ENCODE measurements around the gene PIK3R6. TPM values are rescaled to one million over a fixed set of nuclear protein-coding genes. Genes with fewer than 3 reads are reported as not detected.

PIK3R6 gene
- total and polyA plus RNA-seq, 10 of the 15 experiments (the other 5 are each of a cell fraction or from before 2014, with no cell fraction given): 6.7 to 146 (median 68.2) TPM

DNA sequence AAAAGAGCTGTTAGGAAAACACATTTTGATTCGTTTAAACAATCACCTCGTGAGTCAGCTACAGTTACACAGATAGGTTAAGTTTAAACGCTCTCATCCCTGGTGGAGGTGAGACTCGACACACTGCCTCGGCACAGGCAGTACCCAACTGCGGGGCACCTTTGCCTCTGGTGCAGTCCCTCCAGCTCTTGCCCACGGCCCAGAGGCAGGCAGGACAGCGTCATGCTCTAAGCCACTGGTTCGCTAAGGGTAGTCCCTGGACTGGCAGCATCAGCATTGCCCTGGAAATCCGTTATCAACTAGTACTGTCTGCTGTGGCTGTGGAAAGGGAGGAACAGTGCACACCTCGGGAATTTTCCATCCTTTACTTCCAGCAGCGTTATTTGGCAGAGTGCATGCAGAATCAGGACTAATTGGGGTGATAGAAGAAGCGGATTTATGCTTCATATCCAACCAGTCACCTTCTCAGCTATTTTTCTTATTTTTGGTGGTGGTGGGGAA lies 3.7 kb upstream of the PIK3R6 start:
- ChIA-PET SMC1A (ENCODE audit: uncharacterized antibody, unreplicated experiment) (interaction anchor here (0.8 to 10.6 kb wide), 4 partner anchors 9 to 126 kb away, joined by 3 to 132 read pairs (median 4); no protein-coding TSS in a partner anchor), RAD21 (ENCODE audit: unreplicated experiment) (interaction anchor here (2.1 kb wide), 1 partner anchor 23 kb away, joined by 4 read pairs; no protein-coding TSS in a partner anchor), CTCF (interaction anchor here (0.7 to 7.9 kb wide), 4 partner anchors 21 to 124 kb away, joined by 3 to 100 read pairs (median 3); no protein-coding TSS in a partner anchor), POLR2A (interaction anchor here (0.6 to 4.7 kb wide), 3 partner anchors 13 to 21 kb away, joined by 3 to 19 read pairs (median 5); no protein-coding TSS in a partner anchor)
- no peaks in the 10 kb centered on the region; a peak in 1 of 4 replicates for H3K36me3 ChIP-seq (ENCODE audit: control insufficient read depth in 2 of 2, insufficient read depth in 2 of 2, low read length in 1 of 2)
- H2AFZ ChIP-seq (ENCODE audit: control insufficient read depth, low read depth, low read length): no peak overlapping the region
- no peak overlapping the region for H3K27ac ChIP-seq (ENCODE audit: control insufficient read depth, insufficient read depth)
- DNase-seq (ENCODE audit: low read depth, low spot score) (no peak), FAIRE-seq (no peak), ATAC-seq (no peak)
- no peak overlapping the region for H3K4me3 ChIP-seq
- H3K4me1 ChIP-seq (ENCODE audit: control insufficient read depth, insufficient read depth, low read length): peaks cover 30% of the 10 kb centered on the region
- no peak for TF ChIP-seq MXI1 (IDR thresholded peaks at IDR 0.05; ENCODE audit: low read depth, low read length)
- TF ChIP-seq, protein P1, sequence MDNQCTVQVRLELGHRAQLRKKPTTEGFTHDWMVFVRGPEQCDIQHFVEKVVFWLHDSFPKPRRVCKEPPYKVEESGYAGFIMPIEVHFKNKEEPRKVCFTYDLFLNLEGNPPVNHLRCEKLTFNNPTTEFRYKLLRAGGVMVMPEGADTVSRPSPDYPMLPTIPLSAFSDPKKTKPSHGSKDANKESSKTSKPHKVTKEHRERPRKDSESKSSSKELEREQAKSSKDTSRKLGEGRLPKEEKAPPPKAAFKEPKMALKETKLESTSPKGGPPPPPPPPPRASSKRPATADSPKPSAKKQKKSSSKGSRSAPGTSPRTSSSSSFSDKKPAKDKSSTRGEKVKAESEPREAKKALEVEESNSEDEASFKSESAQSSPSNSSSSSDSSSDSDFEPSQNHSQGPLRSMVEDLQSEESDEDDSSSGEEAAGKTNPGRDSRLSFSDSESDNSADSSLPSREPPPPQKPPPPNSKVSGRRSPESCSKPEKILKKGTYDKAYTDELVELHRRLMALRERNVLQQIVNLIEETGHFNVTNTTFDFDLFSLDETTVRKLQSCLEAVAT (IDR thresholded peaks at IDR 0.05): 0 out of 2 replicates have a peak, but pooled peaks have one; percentile 26
- WGBS (ENCODE audit: insufficient coverage, insufficient replicate concordance, low lambda C conversion rate, missing lambda C conversion rate): 95% methylated on average over 13 of the region's 13 CpGs
- in situ Hi-C loops (cut with MboI): no loop called here
- intact Hi-C loops (cut with micrococcal nuclease; ENCODE audit: unreplicated experiment): no loop called here
- no TSS peak for BruUV-seq (replicated peaks)
- H3K79me2 ChIP-seq (ENCODE audit: control insufficient read depth, insufficient read depth, low read length): peaks cover 23% of the 10 kb centered on the region
- no peak overlapping the region for H3K9ac ChIP-seq (ENCODE audit: control insufficient read depth, insufficient read depth, low read length)
- H3K27me3 ChIP-seq (replicated peaks in 1 of 2; ENCODE audit: control insufficient read depth in 2 of 2, insufficient read depth in 2 of 2, low read length in 1 of 2): no peaks in the 10 kb centered on the region
- no peaks in the 10 kb centered on the region for H4K20me1 ChIP-seq (ENCODE audit: control insufficient read depth, insufficient read depth)
- no peak overlapping the region for H3K4me2 ChIP-seq (ENCODE audit: control insufficient read depth, insufficient read depth)
- no peaks in the 10 kb centered on the region for H3K9me3 ChIP-seq (replicated peaks; ENCODE audit: control insufficient read depth, insufficient read depth, low read length)

GRCh38 chr17:8870406-8871040 lies 3.0 kb upstream of the PIK3R6 start:
- H3K27me3 ChIP-seq (replicated peaks in 1 of 2; ENCODE audit: control insufficient read depth in 2 of 2, insufficient read depth in 2 of 2, low read length in 1 of 2): no peaks in the 10 kb centered on the region
- H3K36me3 ChIP-seq (ENCODE audit: control insufficient read depth in 2 of 2, insufficient read depth in 2 of 2, low read length in 1 of 2): no peaks in the 10 kb centered on the region; a peak in 2 of 4 replicates
- peaks cover 29% of the 10 kb centered on the region for H3K79me2 ChIP-seq (ENCODE audit: control insufficient read depth, insufficient read depth, low read length)
- POLR2A ChIA-PET: interaction anchor here (2.3 to 4.7 kb wide), 2 partner anchors 13 to 20 kb away, joined by 5 to 19 read pairs; no protein-coding TSS in a partner anchor
- H3K9me3 ChIP-seq (replicated peaks; ENCODE audit: control insufficient read depth, insufficient read depth, low read length): no peaks in the 10 kb centered on the region
- FAIRE-seq (no peak), ATAC-seq (no peak), DNase-seq (ENCODE audit: low read depth, low spot score) (no peak)
- no peak overlapping the region for H3K27ac ChIP-seq (ENCODE audit: control insufficient read depth, insufficient read depth)
- no peak overlapping the region for H3K4me2 ChIP-seq (ENCODE audit: control insufficient read depth, insufficient read depth)
- RAD21 ChIA-PET (ENCODE audit: unreplicated experiment): interaction anchor here (3.7 kb wide), 1 partner anchor 13 kb away, joined by 41 read pairs; no protein-coding TSS in a partner anchor
- WGBS (ENCODE audit: insufficient coverage, insufficient replicate concordance, low lambda C conversion rate, missing lambda C conversion rate): 98% methylated on average over 13 of the region's 13 CpGs
- SMC1A ChIA-PET (ENCODE audit: uncharacterized antibody, unreplicated experiment): interaction anchor here (0.8 to 10.6 kb wide), 6 partner anchors 8 to 127 kb away, joined by 3 to 132 read pairs (median 8); no protein-coding TSS in a partner anchor
- no peak overlapping the region for H2AFZ ChIP-seq (ENCODE audit: control insufficient read depth, low read depth, low read length)
- H3K9ac ChIP-seq (ENCODE audit: control insufficient read depth, insufficient read depth, low read length): no peak overlapping the region
- intact Hi-C loops (cut with micrococcal nuclease; ENCODE audit: unreplicated experiment) (no loop called here), in situ Hi-C loops (cut with MboI) (no loop called here)
- no peaks in the 10 kb centered on the region for H4K20me1 ChIP-seq (ENCODE audit: control insufficient read depth, insufficient read depth)
- no peak overlapping the region for H3K4me3 ChIP-seq
- H3K4me1 ChIP-seq (ENCODE audit: control insufficient read depth, insufficient read depth, low read length): peaks cover 30% of the 10 kb centered on the region
- no TSS peak for BruUV-seq (replicated peaks)
- CTCF ChIA-PET: interaction anchor here (0.7 to 7.9 kb wide), 3 partner anchors 22 to 120 kb away, joined by 3 to 100 read pairs (median 3); no protein-coding TSS in a partner anchor
- TF ChIP-seq RAD51 (IDR thresholded peaks at IDR 0.05): no peak
- no peak for TF ChIP-seq RFX5 (IDR thresholded peaks at IDR 0.05; ENCODE audit: low read depth, low read length)
- TF ChIP-seq NFYB (IDR thresholded peaks at IDR 0.05; ENCODE audit: insufficient read depth, low read depth, low read length): no peak
- TF ChIP-seq, protein P1 (IDR thresholded peaks at IDR 0.05): no peak
- no peak for TF ChIP-seq YY1 (IDR thresholded peaks at IDR 0.05; ENCODE audit: low read depth, low read length)
- no peak for TF ChIP-seq POLR2AphosphoS5 (IDR thresholded peaks at IDR 0.05; ENCODE audit: low read length)

Data from GM12878 (cell line).